IMR-90 (cell line): ENCODE results near the gene CALHM3. TPM values are rescaled to one million over a fixed set of nuclear protein-coding genes. Genes with fewer than 3 reads are reported as not detected.

Source experiments
- ATAC-seq: fragments of 200-7000 bp; cut with Tn5 transposase; 2 replicates; pipeline ENCODE4 v1.9.1; 2020; ENCODE audit warnings: low read depth, mild to moderate bottlenecking, moderate library complexity
- BruUV-seq: library from RNA; stranded (reverse); fragments of 400-500 nt; replicated peaks from 2 replicates; lab custom pipeline; 2021; lab: Mats Ljungman, UMichigan
- CTCF ChIA-PET: fragments of 300-600 bp; formaldehyde crosslinking; extraction: SDS; loops from one replicate; lab custom pipeline; 2021; ENCODE audit warnings: antibody characterized with exemption; lab: Yijun Ruan, JAX
- POLR2A ChIA-PET: fragments of 300-600 bp; sonication (Branson Sonifier 250); formaldehyde crosslinking; loops from one replicate; lab custom pipeline; 2022; ENCODE audit warnings: antibody characterized with exemption; ENCODE audit not compliant: unreplicated experiment; lab: Charles Lee
- DNase-seq: peaks from one replicate; pipeline ENCODE4 v3.0.0; 2013
- H2AFZ ChIP-seq: replicated peaks from 2 replicates; pipeline ENCODE3; 2013; ENCODE audit warnings: low read length, mild to moderate bottlenecking; ENCODE audit not compliant: poor library complexity
- H2AK5ac ChIP-seq: 2 replicates; pipeline ENCODE4 v1.6.1; 2013; ENCODE audit warnings: low read depth, low read length, inconsistent platforms
- H2AK9ac ChIP-seq: replicated peaks from 2 replicates; pipeline ENCODE3; 2013; ENCODE audit warnings: mild to moderate bottlenecking, low read depth, low read length, moderate library complexity; ENCODE audit not compliant: poor library complexity
- H2BK120ac ChIP-seq: 2 replicates; pipeline ENCODE4 v1.6.1; 2013; ENCODE audit warnings: low read depth, low read length, inconsistent platforms
- H2BK15ac ChIP-seq: 3 replicates; pipeline ENCODE4 v1.6.1; 2013; ENCODE audit warnings: low read depth, low read length, inconsistent platforms
- H2BK20ac ChIP-seq: 2 replicates; pipeline ENCODE4 v1.6.1; 2013; ENCODE audit warnings: low read depth, mild to moderate bottlenecking, inconsistent platforms, low read length, moderate library complexity
- H2BK5ac ChIP-seq: 2 replicates; pipeline ENCODE4 v1.6.1; 2013; ENCODE audit warnings: mild to moderate bottlenecking, low read depth, low read length, inconsistent platforms; ENCODE audit not compliant: poor library complexity, severe bottlenecking
- H3K14ac ChIP-seq: replicated peaks from 2 replicates; pipeline ENCODE4 v1.6.1; 2013; ENCODE audit warnings: low read depth, low read length, inconsistent platforms
- H3K18ac ChIP-seq: 2 replicates; pipeline ENCODE4 v1.6.1; 2013; ENCODE audit warnings: low read depth, low read length, control low read depth
- H3K23ac ChIP-seq: 2 replicates; pipeline ENCODE4 v1.6.1; 2013; ENCODE audit warnings: low read depth, low read length, inconsistent platforms
- H3K27ac ChIP-seq: 2 replicates; pipeline ENCODE4 v1.5.1; 2013; ENCODE audit warnings: mild to moderate bottlenecking, control low read depth, low read length; ENCODE audit not compliant: insufficient read depth
- H3K27me3 ChIP-seq: 2 replicates; pipeline ENCODE4 v1.6.1; 2013; ENCODE audit warnings: low read length; ENCODE audit not compliant: control insufficient read depth, insufficient read depth
- H3K36me3 ChIP-seq: 2 replicates; pipeline ENCODE4 v1.6.1; 2013; ENCODE audit warnings: low read length, mixed read lengths; ENCODE audit not compliant: control insufficient read depth, insufficient read depth
- H3K4ac ChIP-seq: 2 replicates; pipeline ENCODE4 v1.6.1; 2013; ENCODE audit warnings: low read depth, low read length, inconsistent platforms
- H3K4me1 ChIP-seq: 2 replicates; pipeline ENCODE4 v1.6.1; 2013; ENCODE audit warnings: low read length, mixed read lengths; ENCODE audit not compliant: control insufficient read depth, insufficient read depth
- H3K4me2 ChIP-seq: 2 replicates; pipeline ENCODE4 v1.6.1; 2013; ENCODE audit warnings: low read depth, mild to moderate bottlenecking, control low read depth, low read length, moderate library complexity
- H3K4me3 ChIP-seq: 2 replicates; pipeline ENCODE4 v1.5.1; 2013; ENCODE audit warnings: low read depth, mild to moderate bottlenecking, control low read depth, low read length, moderate library complexity; ENCODE audit not compliant: insufficient read depth
- H3K56ac ChIP-seq: 2 replicates; pipeline ENCODE4 v1.6.1; 2013; ENCODE audit warnings: low read length, inconsistent platforms; ENCODE audit not compliant: insufficient read depth; ENCODE audit errors: extremely low read depth
- H3K79me1 ChIP-seq, 2 experiments: 2 replicates each; pipeline ENCODE4 v1.6.1; 2013; ENCODE audit warnings: low read length in 2 of 2, inconsistent platforms in 1 of 2, low read depth in 1 of 2
- H3K9ac ChIP-seq: 2 replicates; pipeline ENCODE4 v1.6.1; 2013; ENCODE audit warnings: low read depth, low read length, control low read depth
- H3K9me1 ChIP-seq: 2 replicates; pipeline ENCODE4 v1.6.1; 2013; ENCODE audit warnings: low read length, inconsistent platforms; ENCODE audit not compliant: insufficient read depth
- H3K9me3 ChIP-seq: 2 replicates; pipeline ENCODE4 v1.6.1; 2013; ENCODE audit warnings: low read length; ENCODE audit not compliant: control insufficient read depth, insufficient read depth
- H4K20me1 ChIP-seq: 2 replicates; pipeline ENCODE4 v1.6.1; 2013; ENCODE audit warnings: low read length, inconsistent platforms; ENCODE audit not compliant: insufficient read depth
- H4K5ac ChIP-seq: 2 replicates; pipeline ENCODE4 v1.6.1; 2013; ENCODE audit warnings: mild to moderate bottlenecking, low read depth, low read length, control low read depth
- H4K8ac ChIP-seq, 2 experiments: 2 replicates each; pipeline ENCODE4 v1.6.1; 2013; ENCODE audit warnings: low read depth in 2 of 2, low read length in 2 of 2, control low read depth in 1 of 2, inconsistent platforms in 1 of 2
- H4K91ac ChIP-seq: 2 replicates; pipeline ENCODE4 v1.6.1; 2013; ENCODE audit warnings: low read depth, low read length, inconsistent platforms; ENCODE audit not compliant: insufficient read depth
- CTCF ChIP-seq: conservative IDR thresholded peaks from 2 replicates; pipeline ENCODE4 v1.5.1; 2012; ENCODE audit warnings: mild to moderate bottlenecking, low read depth, low read length, improper control_type of control experiment
- ELK1 ChIP-seq: fragments of 150-350 bp; IDR thresholded peaks from 2 replicates; pipeline ENCODE4 v1.6.1; 2016; ENCODE audit warnings: low read depth, mild to moderate bottlenecking, low read length, moderate library complexity, borderline replicate concordance
- MXI1 ChIP-seq: IDR thresholded peaks from 2 replicates; pipeline ENCODE4 v1.6.1; 2012; ENCODE audit warnings: low read depth, mild to moderate bottlenecking, low read length, moderate library complexity, borderline replicate concordance
- RAD21 ChIP-seq: IDR thresholded peaks from 2 replicates; pipeline ENCODE4 v1.6.1; 2012; ENCODE audit warnings: low read length, improper control_type of control experiment
- SMC3 ChIP-seq: fragments of 150-350 bp; IDR thresholded peaks from 2 replicates; pipeline ENCODE4 v1.6.1; 2016; ENCODE audit warnings: low read depth, mild to moderate bottlenecking, antibody characterized with exemption, low read length, moderate library complexity
- WGBS, 2 experiments: methylation state at CpG; one replicate each; pipeline versions ENCODE4 v1.1.5 to v1.1.7; 2013; ENCODE audit warnings: missing lambda C conversion rate in 2 of 2; ENCODE audit not compliant: insufficient read length in 1 of 2; ENCODE audit errors: extremely low coverage in 2 of 2; 5-methylcytosine and 5-hydroxymethylcytosine counted together
- dilution Hi-C: fragments of 300-500 bp; cut with HindIII; formaldehyde crosslinking; loops from one replicate; pipeline ENCODE4 v1.14.3; 2018; ENCODE audit warnings: low sequenced_read_pairs; ENCODE audit not compliant: unreplicated experiment
- in situ Hi-C: fragments of 300-500 bp; cut with MboI; formaldehyde crosslinking; loops from 3 replicates; pipeline ENCODE4 v1.14.3; 2019; ENCODE audit warnings: low sequenced_read_pairs, inconsistent platforms, mixed read lengths
- intact Hi-C: fragments of 100-400 bp; cut with micrococcal nuclease; formaldehyde crosslinking; loops from 2 replicates; pipeline ENCODE4 v1.10.0; 2022
- polyA plus RNA-seq, 3 experiments: library from polyadenylated mRNA; depleted of rRNA; stranded (reverse); fragments of >200 nt; gene quantifications; 2 replicates each; pipeline ENCODE4 v1.2.3, GENCODE V29; 2012; ENCODE audit warnings: low replicate concordance in 1 of 3
- total RNA-seq: library from RNA; depleted of rRNA; stranded (reverse); fragments of >200 nt; gene quantifications from 2 replicates; pipeline ENCODE4 v1.2.3, GENCODE V29; 2012

The CALHM3 gene
- total and polyA plus RNA-seq, 2 of the 4 experiments (the other 2 are of a cell fraction), result not detected

- no peak overlapping the region for H3K9ac ChIP-seq
- H2AK9ac ChIP-seq, result no peak overlapping the region
- no peak overlapping the region for H2BK20ac ChIP-seq
- TF ChIP-seq ELK1, result no peak
- TF ChIP-seq MXI1, result no peak
- no peak for TF ChIP-seq CTCF
- no peak for TF ChIP-seq RAD21
- TF ChIP-seq SMC3, result no peak
- DNase-seq (no peak), ATAC-seq (no peak)
- no peak overlapping the region for H4K91ac ChIP-seq
- WGBS, 2 experiments, result 86% methylated on average over 1 of the region's 4 CpGs; no CpG with 5 or more reads in 1 of the 2 experiments
- no peak overlapping the region for H4K5ac ChIP-seq
- peaks cover 4% of the 10 kb centered on the region; the same call in 1 of the 2 replicates for H3K9me1 ChIP-seq
- intact Hi-C loops (no loop called here), in situ Hi-C loops (no loop called here), dilution Hi-C loops (no loop called here)
- H3K79me1 ChIP-seq, result no peaks in the 10 kb centered on the region
- BruUV-seq, result no TSS peak
- H3K18ac ChIP-seq, result no peak overlapping the region
- H3K9me3 ChIP-seq, result no peaks in the 10 kb centered on the region
- H3K4me2 ChIP-seq, result no peak overlapping the region
- H4K8ac ChIP-seq, result no peak overlapping the region
- H3K4ac ChIP-seq, result no peak overlapping the region
- H2AFZ ChIP-seq, result no peak overlapping the region
- H3K27ac ChIP-seq, result no peak overlapping the region
- no peak overlapping the region for H2BK120ac ChIP-seq
- H4K20me1 ChIP-seq, result no peaks in the 10 kb centered on the region
- no peak overlapping the region for H2BK5ac ChIP-seq
- H3K56ac ChIP-seq, result no peak overlapping the region
- no peak overlapping the region for H3K4me3 ChIP-seq
- POLR2A ChIA-PET, result no interaction called here
- H2BK15ac ChIP-seq, result no peak overlapping the region
- CTCF ChIA-PET, result no interaction called here
- peaks cover 3% of the 10 kb centered on the region for H3K4me1 ChIP-seq
- no peak overlapping the region for H3K14ac ChIP-seq
- H3K36me3 ChIP-seq, result no peaks in the 10 kb centered on the region
- H2AK5ac ChIP-seq, result no peak overlapping the region
- H3K23ac ChIP-seq, result no peak overlapping the region
- H3K27me3 ChIP-seq, result peaks cover 35% of the 10 kb centered on the region
These were observed 3.6 kb downstream of the CALHM3 start for GRCh38 chr10:103475437-103475836.
